HL-60 (cell line): ENCODE results near the gene USP3.
A peak's percentile ranks its signal among the peaks of the same experiment; 100 is the strongest.

Experiments used
- DNase-seq, 2 experiments: peaks; one replicate each; pipeline ENCODE4 v3.0.0-alpha.2; 2010 to 2020; ENCODE audit warnings: low read depth in 1 of 2, low spot score in 1 of 2
- H3K27ac ChIP-seq: fragments of 250-450 bp; sonication (Bioruptor Pico); replicated peaks from 2 replicates; pipeline ENCODE4 v1.5.1; 2020; ENCODE audit warnings: mild to moderate bottlenecking, moderate library complexity
- H3K27me3 ChIP-seq: fragments of 250-450 bp; sonication (Bioruptor Pico); 2 replicates; pipeline ENCODE4 v1.5.1; 2021; ENCODE audit warnings: mild to moderate bottlenecking, moderate library complexity; ENCODE audit not compliant: insufficient read depth, poor library complexity, severe bottlenecking
- H3K4me3 ChIP-seq: replicated peaks from 2 replicates; pipeline ENCODE4 v1.5.1; 2011; ENCODE audit warnings: mild to moderate bottlenecking, control low read depth, low read length; ENCODE audit not compliant: insufficient read depth
- CTCF ChIP-seq: IDR thresholded peaks from one replicate; pipeline ENCODE4 v1.5.1; 2011; ENCODE audit warnings: low read length, control low read depth, inconsistent platforms; ENCODE audit not compliant: insufficient read depth
- GABPA ChIP-seq: IDR thresholded peaks from 2 replicates; pipeline ENCODE4 v1.6.1; 2012; ENCODE audit warnings: low read depth
- POLR2AphosphoS5 ChIP-seq: IDR thresholded peaks from 2 replicates; pipeline ENCODE4 v1.6.1; 2012; ENCODE audit warnings: low read depth
- REST ChIP-seq: IDR thresholded peaks from 2 replicates; pipeline ENCODE4 v1.6.1; 2012; ENCODE audit warnings: low read depth; ENCODE audit not compliant: insufficient replicate concordance
- SPI1 ChIP-seq: IDR thresholded peaks from 2 replicates; pipeline ENCODE4 v1.6.1; 2012; ENCODE audit warnings: low read depth, mild to moderate bottlenecking, borderline replicate concordance

Gene USP3

GRCh38 chr15:63601026-63601703, 96.8 kb downstream of the USP3 start:
- H3K27me3 ChIP-seq, result no peaks in the 10 kb centered on the region
- peak overlapping the region; percentile 89 for H3K27ac ChIP-seq
- DNase-seq, result peak in 1 of 2 experiments; percentile 56
- no peak for TF ChIP-seq REST
- peak; percentile 63; the same call in 1 of the 2 replicates for TF ChIP-seq POLR2AphosphoS5
- TF ChIP-seq GABPA, result no peak
- TF ChIP-seq CTCF, result no peak
- peak overlapping the region; percentile 58 for H3K4me3 ChIP-seq

GRCh38 chr15:63601704-63602185, 97.4 kb downstream of the USP3 start:
- peak overlapping the region; percentile 58 for H3K4me3 ChIP-seq
- no peaks in the 10 kb centered on the region for H3K27me3 ChIP-seq
- peak overlapping the region; percentile 89 for H3K27ac ChIP-seq
- no peak for TF ChIP-seq CTCF
- no peak for TF ChIP-seq REST
- no peak for TF ChIP-seq POLR2AphosphoS5
- no peak for TF ChIP-seq SPI1
- TF ChIP-seq GABPA, result no peak
- DNase-seq, result no peak

- no peak overlapping the region for H3K4me3 ChIP-seq
- no peak for TF ChIP-seq GABPA
- no peak for TF ChIP-seq SPI1
- no peak for TF ChIP-seq REST
- TF ChIP-seq CTCF, result no peak
- TF ChIP-seq POLR2AphosphoS5, result no peak
- H3K27me3 ChIP-seq, result no peaks in the 10 kb centered on the region
- no peak for DNase-seq
- H3K27ac ChIP-seq, result no peak overlapping the region
Measured at GRCh38 chr15:63602595-63602994, 98.2 kb downstream of the USP3 start.
